Activated CD4-positive, alpha-beta T cell treated with anti-CD3 and anti-CD28 coated beads, Interleukin-2, amount 10 ng/mL, durations not matched to agents 7 days and 5 days (primary cell): ENCODE results near the gene DYDC2. TPM values are rescaled to one million over a fixed set of nuclear protein-coding genes. Genes with fewer than 3 reads are reported as not detected.
"Not testable (repeated sequence)": the region's sequence is repeated elsewhere in the genome, so short reads cannot be mapped to it uniquely, and the experiment has no call there.

Experiments
- CTCF ChIA-PET: fragments of 350-600 bp; sonication (Branson Sonifier 250); formaldehyde crosslinking; loops from one replicate; lab custom pipeline; 2021; ENCODE audit warnings: antibody characterized with exemption; lab: Charles Lee
- POLR2A ChIA-PET: fragments of 350-600 bp; sonication (Branson Sonifier 250); formaldehyde crosslinking; loops from one replicate; lab custom pipeline; 2021; ENCODE audit warnings: antibody characterized with exemption; lab: Charles Lee
- DNase-seq: peaks from one replicate; pipeline ENCODE4 v3.0.0-alpha.2; 2020
- H3K27ac Mint-ChIP-seq: one replicate; pipeline ENCODE4 v1.8.0; 2021; ENCODE audit warnings: mild to moderate bottlenecking, moderate library complexity, mixed read lengths
- H3K27me3 Mint-ChIP-seq: one replicate; pipeline ENCODE4 v1.8.0; 2021; ENCODE audit warnings: mixed read lengths
- H3K36me3 Mint-ChIP-seq: one replicate; pipeline ENCODE4 v1.8.0; 2021; ENCODE audit warnings: low read depth, mixed read lengths
- H3K4me1 Mint-ChIP-seq: one replicate; pipeline ENCODE4 v1.8.0; 2021; ENCODE audit warnings: mixed read lengths
- H3K4me3 Mint-ChIP-seq: one replicate; pipeline ENCODE4 v1.8.0; 2021; ENCODE audit warnings: mild to moderate bottlenecking, moderate library complexity, mixed read lengths
- H3K9me3 Mint-ChIP-seq: one replicate; pipeline ENCODE4 v1.8.0; 2021; ENCODE audit warnings: mixed read lengths
- total RNA-seq, 2 experiments: library from RNA; stranded (reverse); gene quantifications; one replicate each; pipeline ENCODE4 v1.2.3, GENCODE V29; 2021

DYDC2 gene
- total RNA-seq, 2 experiments from 2014 or later = not detected

DNA sequence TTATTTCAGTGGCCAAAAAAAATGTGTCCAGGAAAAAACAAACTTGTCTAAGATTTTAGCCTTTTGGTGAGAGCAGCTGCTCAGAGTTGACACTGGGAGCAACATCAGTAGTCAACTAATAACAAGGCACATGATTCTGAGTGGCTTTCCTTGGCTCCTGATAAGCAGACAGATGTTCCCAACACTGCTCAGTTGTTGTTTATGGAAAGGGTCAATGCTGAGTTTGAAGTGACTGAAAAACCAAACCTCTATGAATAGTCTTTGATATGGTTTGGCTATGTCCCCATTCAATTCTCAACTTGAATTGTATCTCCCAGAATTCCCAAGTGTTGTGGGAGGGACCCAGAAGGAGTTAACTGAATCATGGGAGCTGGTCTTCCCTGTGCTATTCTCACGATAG lies 12.3 kb upstream of the DYDC2 start:
- no peaks in the 10 kb centered on the region for H3K4me1 Mint-ChIP-seq
- POLR2A ChIA-PET = no interaction called here
- no peak for DNase-seq

DNA sequence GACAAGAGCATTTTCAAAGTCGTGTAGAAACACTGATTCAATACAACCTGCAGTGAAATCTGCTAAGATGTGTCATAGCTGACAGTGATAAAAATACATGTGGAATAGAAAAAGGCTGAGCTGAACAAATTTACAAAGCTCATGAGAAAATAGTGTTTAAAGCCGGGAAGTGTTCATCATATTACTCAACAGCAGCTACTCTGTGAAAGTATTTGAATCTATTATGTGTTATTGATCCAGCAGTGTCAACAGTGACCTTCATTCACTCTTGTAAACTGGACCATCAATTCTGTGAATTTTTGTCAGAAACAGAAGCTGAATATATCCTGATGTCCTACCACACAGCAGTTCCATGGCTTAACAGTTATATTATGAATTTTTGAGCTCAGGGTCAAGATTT lies 11.7 kb upstream of the DYDC2 start:
- no peaks in the 10 kb centered on the region for H3K36me3 Mint-ChIP-seq
- DNase-seq = no peak
- H3K4me1 Mint-ChIP-seq = no peaks in the 10 kb centered on the region
- ChIA-PET CTCF (no interaction called here), POLR2A (no interaction called here)
- H3K9me3 Mint-ChIP-seq = no peaks in the 10 kb centered on the region
- no peak overlapping the region for H3K27ac Mint-ChIP-seq
- no peak overlapping the region for H3K4me3 Mint-ChIP-seq
- H3K27me3 Mint-ChIP-seq = no peaks in the 10 kb centered on the region

More for the DNA sequence above, 12.3 kb upstream of the DYDC2 start:
- no peaks in the 10 kb centered on the region for H3K27me3 Mint-ChIP-seq
- H3K36me3 Mint-ChIP-seq = no peaks in the 10 kb centered on the region
- H3K4me3 Mint-ChIP-seq = no peak overlapping the region
- CTCF ChIA-PET = no interaction called here
- H3K27ac Mint-ChIP-seq = no peak overlapping the region
- H3K9me3 Mint-ChIP-seq = no peaks in the 10 kb centered on the region

GRCh38 chr10:80350251-80350650 lies 6.3 kb upstream of the DYDC2 start:
- Mint-ChIP-seq H3K27me3 (peaks cover 21% of the 10 kb centered on the region), H3K27ac (no peak overlapping the region), H3K4me3 (no peak overlapping the region), H3K4me1 (no peaks in the 10 kb centered on the region), H3K36me3 (no peaks in the 10 kb centered on the region), H3K9me3 (no peaks in the 10 kb centered on the region)
- ChIA-PET POLR2A (no interaction called here), CTCF (no interaction called here)
- DNase-seq = no peak

GRCh38 chr10:80351220-80351619 lies 5.4 kb upstream of the DYDC2 start:
- no peak for DNase-seq
- no peaks in the 10 kb centered on the region for H3K36me3 Mint-ChIP-seq
- H3K27me3 Mint-ChIP-seq = peaks cover 31% of the 10 kb centered on the region
- H3K27ac Mint-ChIP-seq = no peak overlapping the region
- no peak overlapping the region for H3K4me3 Mint-ChIP-seq
- ChIA-PET POLR2A (no interaction called here), CTCF (no interaction called here)
- H3K4me1 Mint-ChIP-seq = no peaks in the 10 kb centered on the region
- H3K9me3 Mint-ChIP-seq = no peaks in the 10 kb centered on the region

DNA sequence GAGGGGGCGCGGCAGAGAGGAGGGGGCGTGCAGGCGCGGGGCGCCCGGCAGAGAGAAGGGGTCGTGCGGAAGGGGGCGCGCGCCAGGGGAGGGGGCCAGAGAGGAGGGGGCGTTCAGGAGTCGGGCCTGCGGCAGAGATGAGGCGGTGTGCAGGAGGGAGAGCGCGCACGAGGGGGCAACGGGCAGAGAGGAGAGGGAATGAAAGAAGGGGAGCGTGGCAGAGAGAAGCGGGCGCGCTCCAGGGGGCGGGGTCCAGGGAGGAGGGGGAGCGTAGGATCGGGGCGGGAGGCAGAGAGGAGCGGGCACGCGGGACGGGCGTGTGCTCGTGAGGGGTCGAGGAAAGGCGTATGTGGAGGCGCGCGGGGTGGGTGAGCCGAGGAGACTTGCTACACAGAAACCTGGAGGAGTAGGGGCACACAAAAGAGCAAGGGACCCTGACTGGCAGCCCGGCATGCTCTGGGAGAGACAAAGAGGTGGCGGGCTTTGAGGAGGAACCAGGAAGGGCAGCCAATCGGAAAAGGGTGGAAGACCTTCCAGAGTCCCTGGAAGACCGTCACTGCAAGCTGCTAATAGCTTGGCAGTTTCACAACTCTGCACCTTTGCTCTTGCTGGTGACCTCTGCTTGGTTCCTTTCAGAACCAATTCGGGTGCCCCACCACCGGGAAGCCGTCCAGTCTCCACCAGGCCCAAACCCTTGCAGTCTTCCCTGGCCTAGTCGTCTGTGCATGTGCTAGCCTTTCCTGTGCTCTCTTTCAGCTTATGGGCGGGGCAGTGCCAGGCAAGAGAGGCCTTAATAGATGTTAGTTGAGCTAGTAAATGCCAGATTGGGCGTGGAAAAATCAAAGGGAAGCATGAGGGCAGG lies 639 bp downstream of the DYDC2 start:
- Mint-ChIP-seq H3K27me3 (peaks cover 30% of the 10 kb centered on the region), H3K27ac (no peak overlapping the region), H3K4me1 (peaks cover 9% of the 10 kb centered on the region), H3K4me3 (peak overlapping the region; percentile 60), H3K9me3 (no peaks in the 10 kb centered on the region), H3K36me3 (no peaks in the 10 kb centered on the region)
- DNase-seq = peak; percentile 7
- ChIA-PET POLR2A (no interaction called here), CTCF (interaction anchor here (1.1 kb wide), 1 partner anchor 14 kb away, joined by 4 read pairs; no protein-coding TSS in a partner anchor)

DNA sequence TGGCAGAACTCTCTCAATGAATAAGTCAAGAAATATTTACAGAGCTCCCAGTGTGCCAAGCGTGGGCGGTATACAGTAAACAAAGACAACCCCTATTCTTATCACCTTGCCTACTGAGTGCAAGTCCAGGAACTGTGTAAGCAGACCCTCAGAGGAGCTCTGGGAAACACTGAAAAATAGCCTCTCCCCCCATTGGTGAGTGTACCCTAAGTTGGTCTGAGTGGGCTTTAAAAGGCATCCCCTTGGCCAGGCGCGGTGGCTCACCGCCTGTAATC lies 1.2 kb downstream of the DYDC2 start:
- CTCF ChIA-PET = interaction anchor here (1.1 kb wide), 1 partner anchor 13 kb away, joined by 4 read pairs; no protein-coding TSS in a partner anchor
- Mint-ChIP-seq H3K36me3 (no peaks in the 10 kb centered on the region), H3K27me3 (peaks cover 30% of the 10 kb centered on the region), H3K4me3 (no peak overlapping the region), H3K4me1 (peaks cover 9% of the 10 kb centered on the region), H3K9me3 (no peaks in the 10 kb centered on the region), H3K27ac (no peak overlapping the region)
- no peak for DNase-seq
- POLR2A ChIA-PET = no interaction called here

DNA sequence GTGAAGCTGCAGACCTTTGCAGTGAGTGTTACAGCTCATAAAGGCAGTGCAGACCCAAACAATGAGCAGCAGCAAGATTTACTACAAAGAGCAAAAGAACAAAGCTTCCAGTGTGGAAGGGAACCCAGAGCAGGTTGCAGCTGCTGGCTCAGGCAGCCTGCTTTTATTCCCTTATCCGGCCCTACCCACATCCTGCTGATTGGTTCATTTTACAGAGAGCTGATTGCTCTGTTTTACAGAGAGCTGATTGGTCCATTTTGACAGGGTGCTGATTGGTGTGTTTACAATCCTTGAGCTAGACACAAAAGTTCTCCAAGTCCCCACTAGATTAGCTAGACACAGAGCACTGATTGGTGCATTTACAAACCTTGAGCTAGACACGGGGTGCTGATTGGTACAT lies 2.3 kb downstream of the DYDC2 start:
- H3K36me3 Mint-ChIP-seq, H3K9me3 Mint-ChIP-seq, H3K4me3 Mint-ChIP-seq, DNase-seq, H3K27ac Mint-ChIP-seq, H3K4me1 Mint-ChIP-seq, POLR2A ChIA-PET: not testable (repeated sequence)
- CTCF ChIA-PET = interaction anchor here (0.5 kb wide), 1 partner anchor 16 kb away, joined by 3 read pairs; no protein-coding TSS in a partner anchor
- peaks cover 25% of the 10 kb centered on the region for H3K27me3 Mint-ChIP-seq

- Mint-ChIP-seq H3K36me3 (no peaks in the 10 kb centered on the region), H3K27ac (no peak overlapping the region), H3K4me1 (peaks cover 9% of the 10 kb centered on the region), H3K27me3 (peaks cover 25% of the 10 kb centered on the region), H3K4me3 (no peak overlapping the region), H3K9me3 (no peaks in the 10 kb centered on the region)
- POLR2A ChIA-PET = no interaction called here
- no peak for DNase-seq
- CTCF ChIA-PET = interaction anchor here (0.5 kb wide), 1 partner anchor 17 kb away, joined by 3 read pairs; no protein-coding TSS in a partner anchor
These were observed 3.1 kb downstream of the DYDC2 start for GRCh38 chr10:80359644-80360043.

GRCh38 chr10:80365510-80365909 lies 8.9 kb downstream of the DYDC2 start:
- Mint-ChIP-seq H3K4me3 (no peak overlapping the region), H3K27ac (no peak overlapping the region), H3K36me3 (peaks cover 3% of the 10 kb centered on the region), H3K27me3 (peaks cover 9% of the 10 kb centered on the region), H3K9me3 (peaks cover 9% of the 10 kb centered on the region), H3K4me1 (no peaks in the 10 kb centered on the region)
- CTCF ChIA-PET = no interaction called here
- no peak for DNase-seq
- POLR2A ChIA-PET = no interaction called here

DNA sequence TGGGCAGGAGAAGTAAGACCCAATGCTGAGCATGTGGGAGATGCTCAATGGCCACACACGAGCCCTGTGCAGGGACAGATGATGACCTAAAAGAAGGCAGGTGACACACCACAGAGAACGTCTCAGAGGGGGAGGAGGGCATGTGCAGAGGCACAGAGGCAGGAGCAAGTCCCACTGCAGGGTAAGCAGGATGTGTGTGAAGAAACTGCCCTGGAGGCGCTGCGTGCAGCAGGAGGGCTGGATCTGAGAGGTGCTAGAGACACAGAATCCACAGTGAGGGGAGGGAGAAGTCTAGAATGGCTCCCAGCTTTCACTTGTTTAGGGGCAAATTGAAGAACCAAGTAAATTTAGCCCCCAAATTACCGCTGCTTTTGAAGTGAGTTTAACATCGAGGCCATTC lies 14.9 kb downstream of the DYDC2 start:
- CTCF ChIA-PET = interaction anchor here (1.4 kb wide), 1 partner anchor 14 kb away, joined by 4 read pairs; no protein-coding TSS in a partner anchor
- no peaks in the 10 kb centered on the region for H3K4me1 Mint-ChIP-seq

DNA sequence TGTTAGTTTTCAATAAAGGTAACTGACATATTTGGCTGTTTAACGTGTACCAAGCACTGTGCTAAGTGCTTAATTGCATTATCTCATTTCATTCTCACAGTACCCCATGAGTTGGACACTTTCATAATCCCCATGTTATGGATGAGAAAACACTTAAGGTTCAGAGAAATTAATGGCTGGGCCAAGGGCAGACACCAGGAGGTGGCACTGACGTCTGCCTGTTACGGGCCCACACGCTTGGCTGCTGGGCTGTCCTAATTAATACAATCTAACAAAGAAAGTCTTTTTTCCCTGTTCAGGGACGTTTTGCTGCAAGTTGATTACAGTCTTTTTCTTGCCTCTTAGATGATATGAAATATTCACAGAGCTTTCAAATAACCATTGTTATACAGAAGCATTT lies 16.1 kb downstream of the DYDC2 start:
- ChIA-PET POLR2A (no interaction called here), CTCF (interaction anchor here (1.4 to 2.4 kb wide), 2 partner anchors 10 to 133 kb away, joined by 5 to 7 read pairs; no protein-coding TSS in a partner anchor)

More for the DNA sequence above, 14.9 kb downstream of the DYDC2 start:
- DNase-seq = no peak
- H3K27ac Mint-ChIP-seq = no peak overlapping the region
- peaks cover 3% of the 10 kb centered on the region for H3K36me3 Mint-ChIP-seq
- POLR2A ChIA-PET = no interaction called here
- H3K27me3 Mint-ChIP-seq = peaks cover 5% of the 10 kb centered on the region
- H3K9me3 Mint-ChIP-seq = peaks cover 6% of the 10 kb centered on the region
- no peak overlapping the region for H3K4me3 Mint-ChIP-seq

GRCh38 chr10:80373502-80373901 lies 16.9 kb downstream of the DYDC2 start:
- POLR2A ChIA-PET = no interaction called here
- H3K36me3 Mint-ChIP-seq = no peaks in the 10 kb centered on the region
- H3K4me1 Mint-ChIP-seq = peaks cover 5% of the 10 kb centered on the region

More for the DNA sequence above, 16.1 kb downstream of the DYDC2 start:
- H3K4me3 Mint-ChIP-seq = no peak overlapping the region
- H3K36me3 Mint-ChIP-seq = peaks cover 3% of the 10 kb centered on the region
- DNase-seq = no peak
- H3K9me3 Mint-ChIP-seq = peaks cover 5% of the 10 kb centered on the region
- peaks cover 7% of the 10 kb centered on the region for H3K27me3 Mint-ChIP-seq
- H3K4me1 Mint-ChIP-seq = no peaks in the 10 kb centered on the region
- no peak overlapping the region for H3K27ac Mint-ChIP-seq

GRCh38 chr10:80379701-80380100 lies 23.1 kb downstream of the DYDC2 start:
- no peak for DNase-seq
- H3K9me3 Mint-ChIP-seq = no peaks in the 10 kb centered on the region
- no peak overlapping the region for H3K4me3 Mint-ChIP-seq
- H3K36me3 Mint-ChIP-seq = no peaks in the 10 kb centered on the region
- POLR2A ChIA-PET = no interaction called here
- CTCF ChIA-PET = interaction anchor here (0.6 to 2.1 kb wide), 6 partner anchors 43 to 149 kb away, joined by 3 to 5 read pairs (median 4); no protein-coding TSS in a partner anchor
- H3K27me3 Mint-ChIP-seq = peaks cover 6% of the 10 kb centered on the region
- H3K27ac Mint-ChIP-seq = no peak overlapping the region
- H3K4me1 Mint-ChIP-seq = peaks cover 17% of the 10 kb centered on the region

More at GRCh38 chr10:80373502-80373901, 16.9 kb downstream of the DYDC2 start:
- Mint-ChIP-seq H3K9me3 (no peaks in the 10 kb centered on the region), H3K4me3 (no peak overlapping the region), H3K27me3 (peaks cover 7% of the 10 kb centered on the region), H3K27ac (no peak overlapping the region)
- no peak for DNase-seq
- CTCF ChIA-PET = interaction anchor here (1.4 to 2.4 kb wide), 2 partner anchors 9 to 132 kb away, joined by 5 to 7 read pairs; no protein-coding TSS in a partner anchor
